ENCODE results near the gene RNF186.
A peak's percentile ranks its signal among the peaks of the same experiment; 100 is the strongest.

The RNF186 gene

DNA sequence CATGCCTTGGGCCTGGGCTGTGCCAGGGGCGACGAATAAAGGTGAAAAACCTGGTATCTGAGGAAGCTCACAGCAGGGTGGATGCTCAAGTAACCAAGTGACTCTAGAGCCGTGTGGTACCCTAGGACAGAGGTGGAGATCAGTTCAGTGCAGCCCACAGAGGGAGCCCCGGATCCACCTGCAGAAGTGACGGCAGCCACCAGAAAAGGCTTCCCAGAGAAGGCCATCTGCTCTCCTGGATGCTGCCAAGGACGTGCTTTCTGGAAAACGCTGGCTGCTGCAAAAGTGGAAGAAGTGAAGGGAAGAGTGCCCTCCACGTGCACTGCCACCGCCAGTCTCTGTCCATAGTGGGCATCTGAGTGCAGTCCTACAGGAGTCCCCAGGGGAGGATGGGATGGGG, 43.0 kb downstream of the RNF186 start:
- DNase-seq (ENCODE audit: low read depth) = no peak
- no peak overlapping the region for H3K4me3 ChIP-seq (ENCODE audit: low read depth, low read length)
- TF ChIP-seq, protein P1, sequence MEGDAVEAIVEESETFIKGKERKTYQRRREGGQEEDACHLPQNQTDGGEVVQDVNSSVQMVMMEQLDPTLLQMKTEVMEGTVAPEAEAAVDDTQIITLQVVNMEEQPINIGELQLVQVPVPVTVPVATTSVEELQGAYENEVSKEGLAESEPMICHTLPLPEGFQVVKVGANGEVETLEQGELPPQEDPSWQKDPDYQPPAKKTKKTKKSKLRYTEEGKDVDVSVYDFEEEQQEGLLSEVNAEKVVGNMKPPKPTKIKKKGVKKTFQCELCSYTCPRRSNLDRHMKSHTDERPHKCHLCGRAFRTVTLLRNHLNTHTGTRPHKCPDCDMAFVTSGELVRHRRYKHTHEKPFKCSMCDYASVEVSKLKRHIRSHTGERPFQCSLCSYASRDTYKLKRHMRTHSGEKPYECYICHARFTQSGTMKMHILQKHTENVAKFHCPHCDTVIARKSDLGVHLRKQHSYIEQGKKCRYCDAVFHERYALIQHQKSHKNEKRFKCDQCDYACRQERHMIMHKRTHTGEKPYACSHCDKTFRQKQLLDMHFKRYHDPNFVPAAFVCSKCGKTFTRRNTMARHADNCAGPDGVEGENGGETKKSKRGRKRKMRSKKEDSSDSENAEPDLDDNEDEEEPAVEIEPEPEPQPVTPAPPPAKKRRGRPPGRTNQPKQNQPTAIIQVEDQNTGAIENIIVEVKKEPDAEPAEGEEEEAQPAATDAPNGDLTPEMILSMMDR (conservative IDR thresholded peaks at IDR 0.05; ENCODE audit: low read depth, low read length) = no peak

DNA sequence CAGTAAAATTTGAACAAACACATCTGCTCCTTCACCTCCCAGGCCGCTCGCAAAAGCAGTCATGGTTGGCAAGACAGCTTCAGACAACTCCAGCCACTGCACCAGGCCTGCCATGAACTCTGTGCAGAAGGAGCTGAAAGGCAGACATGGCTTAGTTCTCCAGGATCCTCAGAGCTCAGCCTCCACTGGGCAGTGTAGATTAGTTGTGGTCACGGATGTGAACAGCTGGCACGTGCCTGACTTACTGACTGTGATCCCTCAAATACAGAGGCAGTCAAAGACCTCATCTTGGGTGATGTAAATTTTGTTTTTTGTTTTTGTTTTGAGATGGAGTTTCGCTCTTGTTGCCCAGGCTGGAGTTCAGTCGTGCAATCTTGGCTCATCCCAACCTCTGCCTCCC, 43.7 kb downstream of the RNF186 start:
- TF ChIP-seq, protein P1 (conservative IDR thresholded peaks at IDR 0.05; ENCODE audit: low read depth, low read length) = no peak
- DNase-seq (ENCODE audit: low read depth) = no peak
- no peak overlapping the region for H3K4me3 ChIP-seq (ENCODE audit: low read depth, low read length)

DNA sequence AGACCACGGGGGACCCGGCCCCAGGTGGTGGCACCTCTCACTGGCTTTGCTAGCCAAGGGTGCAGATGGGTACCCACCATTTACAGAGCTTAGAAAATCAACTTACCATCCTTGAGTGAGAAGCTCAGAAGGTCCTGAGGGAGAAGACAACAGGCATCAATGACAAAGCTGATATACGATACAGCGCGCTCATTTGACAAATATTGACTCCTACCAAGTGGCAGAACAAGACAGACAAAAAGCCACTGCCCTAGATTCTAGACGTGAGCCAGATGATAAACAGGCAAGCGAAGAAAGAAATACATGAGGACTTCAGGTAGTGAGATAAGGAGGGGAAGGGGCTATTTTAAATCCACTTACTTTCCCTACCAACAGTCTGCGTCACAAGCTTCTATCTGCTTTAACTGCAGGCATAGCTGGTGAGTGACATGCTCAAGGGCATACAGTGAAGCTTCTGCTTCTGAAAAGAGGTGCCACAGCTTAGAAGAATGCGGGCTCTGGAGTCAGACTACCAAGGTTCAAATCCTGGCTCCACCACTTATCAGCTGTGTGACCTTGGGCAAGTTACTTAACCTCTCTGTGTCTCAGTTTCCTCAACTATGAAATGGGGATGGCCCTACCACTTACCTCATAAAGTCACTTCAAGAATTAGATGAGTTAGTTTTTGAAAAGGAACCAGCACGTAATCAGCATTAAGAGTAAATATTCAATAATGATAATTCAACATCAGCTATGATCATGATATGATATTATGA, 44.5 kb downstream of the RNF186 start:
- TF ChIP-seq, protein P1 (conservative IDR thresholded peaks at IDR 0.05; ENCODE audit: low read depth, low read length) = no peak
- no peak overlapping the region for H3K4me3 ChIP-seq (ENCODE audit: low read depth, low read length)
- no peak for DNase-seq (ENCODE audit: low read depth)

DNA sequence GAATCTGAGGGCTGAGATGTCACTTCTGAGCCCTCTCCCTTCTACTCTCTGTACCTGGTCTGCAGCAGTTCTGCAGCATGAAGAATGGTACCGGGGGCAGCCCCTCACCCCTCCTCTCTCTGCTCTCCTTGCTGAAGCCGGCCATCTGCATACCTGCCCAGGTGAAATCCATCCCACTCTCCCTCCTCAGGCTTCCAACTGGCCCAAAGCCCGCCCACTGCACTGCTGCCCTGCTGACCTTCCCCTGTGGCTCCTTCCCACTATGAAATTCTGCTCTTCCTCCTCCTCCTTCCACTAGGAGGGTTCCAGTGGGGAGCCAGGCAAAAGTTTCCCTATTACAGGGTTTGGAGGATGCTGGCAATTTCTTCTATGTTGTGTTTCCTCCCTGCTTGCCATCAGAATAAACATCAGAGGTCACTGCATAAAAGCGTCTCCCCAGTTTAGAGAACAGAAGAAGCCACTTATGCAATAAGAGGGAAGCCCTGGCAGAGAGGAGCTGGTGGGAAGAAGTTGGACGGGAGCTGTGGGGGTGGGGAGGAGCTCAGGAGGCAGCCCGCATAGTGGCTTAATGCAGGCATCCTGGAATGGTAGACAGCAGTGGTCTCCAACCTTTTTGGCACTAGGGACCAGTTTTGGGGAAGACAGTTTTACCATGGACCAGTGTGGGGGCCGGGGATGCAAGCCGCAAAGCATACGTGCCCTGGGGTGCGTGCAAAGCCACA, 45.7 kb downstream of the RNF186 start:
- H3K4me3 ChIP-seq (ENCODE audit: low read depth, low read length) = no peak overlapping the region
- TF ChIP-seq, protein P1 (conservative IDR thresholded peaks at IDR 0.05; ENCODE audit: low read depth, low read length) = no peak
- DNase-seq (ENCODE audit: low read depth) = peak; percentile 46

GRCh38 chr1:19768353-19769210, 46.5 kb downstream of the RNF186 start:
- H3K4me3 ChIP-seq (ENCODE audit: low read depth, low read length) = no peak overlapping the region
- TF ChIP-seq, protein P1 (conservative IDR thresholded peaks at IDR 0.05; ENCODE audit: low read depth, low read length) = no peak
- DNase-seq (ENCODE audit: low read depth) = peak; percentile 59

- H3K4me3 ChIP-seq (ENCODE audit: low read depth, low read length) = no peak overlapping the region
- DNase-seq (ENCODE audit: low read depth) = peak; percentile 94
- TF ChIP-seq, protein P1 (conservative IDR thresholded peaks at IDR 0.05; ENCODE audit: low read depth, low read length) = no peak
Observed at GRCh38 chr1:19765623-19766022, 49.5 kb downstream of the RNF186 start.

Measured in choroid plexus epithelial cell (primary cell).